Fibroblast of lung (primary cell): ENCODE results near the gene GLRA1. TPM values are rescaled to one million over a fixed set of nuclear protein-coding genes. Genes with fewer than 3 reads are reported as not detected.
"Not testable (repeated sequence)": the region's sequence is repeated elsewhere in the genome, so short reads cannot be mapped to it uniquely, and the experiment has no call there.

ENCODE experiments used
- DNase-seq, 2 donors: peaks; one replicate each; pipeline versions ENCODE4 v3.0.0 to v3.0.0-alpha.2; 2010; ENCODE audit warnings: low read depth in 2 of 2
- H2AFZ ChIP-seq: 2 replicates; pipeline ENCODE4 v1.5.1; 2012; ENCODE audit warnings: low read length, control low read depth, inconsistent platforms
- H3K27ac ChIP-seq: 2 replicates; pipeline ENCODE4 v1.5.1; 2011; ENCODE audit warnings: low read length, control low read depth; ENCODE audit not compliant: insufficient read depth
- H3K27me3 ChIP-seq: 2 replicates; pipeline ENCODE4 v1.5.1; 2011; ENCODE audit warnings: mild to moderate bottlenecking, low read length; ENCODE audit not compliant: control insufficient read depth, insufficient read depth
- H3K36me3 ChIP-seq: 2 replicates; pipeline ENCODE4 v1.5.1; 2011; ENCODE audit warnings: low read length; ENCODE audit not compliant: control insufficient read depth, insufficient read depth
- H3K4me1 ChIP-seq: 2 replicates; pipeline ENCODE4 v1.5.1; 2011; ENCODE audit warnings: low read length; ENCODE audit not compliant: control insufficient read depth, insufficient read depth; ENCODE audit errors: extremely low read depth
- H3K4me2 ChIP-seq: 2 replicates; pipeline ENCODE4 v1.5.1; 2011; ENCODE audit warnings: low read length, control low read depth; ENCODE audit not compliant: insufficient read depth; ENCODE audit errors: extremely low read depth
- H3K4me3 ChIP-seq, 4 experiments: fragments of 200-600 bp in 1 of 4; sonication (generic) in 1 of 4; replicated peaks in 1 of 4; 2 replicates each; pipeline ENCODE4 v1.5.1; 2011 to 2016; ENCODE audit warnings: low read length in 4 of 4, low read depth in 3 of 4, mild to moderate bottlenecking in 3 of 4, control low read depth in 2 of 4, inconsistent platforms in 1 of 4, mixed read lengths in 1 of 4; ENCODE audit not compliant: insufficient read depth in 1 of 4; ENCODE audit errors: control extremely low read depth in 1 of 4
- H3K79me2 ChIP-seq: 2 replicates; pipeline ENCODE4 v1.5.1; 2012; ENCODE audit warnings: mild to moderate bottlenecking, low read length, inconsistent platforms; ENCODE audit not compliant: control insufficient read depth, insufficient read depth
- H3K9ac ChIP-seq: 2 replicates; pipeline ENCODE4 v1.5.1; 2011; ENCODE audit warnings: mild to moderate bottlenecking, low read length, control low read depth; ENCODE audit not compliant: insufficient read depth
- H3K9me3 ChIP-seq: 2 replicates; pipeline ENCODE4 v1.5.1; 2012; ENCODE audit warnings: low read depth, low read length; ENCODE audit not compliant: control insufficient read depth, insufficient read depth
- H4K20me1 ChIP-seq: 2 replicates; pipeline ENCODE4 v1.5.1; 2011; ENCODE audit warnings: low read length; ENCODE audit not compliant: control insufficient read depth, insufficient read depth; ENCODE audit errors: extremely low read depth
- EZH2 ChIP-seq: IDR thresholded peaks from 2 replicates; pipeline ENCODE4 v1.5.1; 2012; ENCODE audit warnings: low read length, control low read depth, mild to moderate bottlenecking; ENCODE audit errors: missing control alignments
- polyA plus RNA-seq, 2 donors: library from polyadenylated mRNA; depleted of rRNA in 1 of 2; stranded (reverse) in 1 of 2; unstranded in 1 of 2; fragments of >200 nt; gene quantifications; 2 replicates each; pipeline ENCODE4 v1.2.1, GENCODE V29; 2011 to 2012; ENCODE audit warnings: missing spikeins in 1 of 2
- total RNA-seq: library from RNA; depleted of rRNA; stranded (reverse); fragments of >200 nt; gene quantifications from 2 replicates; pipeline ENCODE4 v1.2.1, GENCODE V29; 2014
- TF ChIP-seq, protein P1 (sequence below), 2 donors: IDR thresholded peaks in 1 of 2; conservative IDR thresholded peaks in 1 of 2; 1 replicate in 1 of 2; 2 replicates in 1 of 2; pipeline ENCODE4 v1.5.1; 2011 to 2012; ENCODE audit warnings: low read length in 2 of 2, control low read depth in 1 of 2, inconsistent platforms in 1 of 2, low read depth in 1 of 2, mild to moderate bottlenecking in 1 of 2

The GLRA1 gene
- total and polyA plus RNA-seq, 2 donors (not counting 1 experiment from before 2014, with no cell fraction given) = not detected

DNA sequence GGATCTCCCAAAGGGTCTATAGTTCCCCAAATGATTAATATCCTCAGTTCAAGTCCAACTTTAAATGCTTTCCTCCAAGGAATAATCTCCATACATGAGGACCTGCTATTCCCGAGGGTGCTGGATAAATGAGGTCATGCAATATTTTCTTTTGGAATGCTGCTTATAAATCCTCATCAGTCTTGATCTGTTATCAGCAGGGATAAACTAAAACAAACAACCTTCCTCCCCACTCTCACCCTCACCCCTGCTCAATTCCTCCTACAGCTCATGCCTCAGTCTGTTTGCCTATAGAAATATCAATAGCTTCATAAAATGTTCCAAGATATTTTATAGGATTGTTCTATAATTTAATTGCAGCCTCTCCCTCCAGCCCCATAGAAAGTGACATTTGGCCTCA, 61.1 kb downstream of the GLRA1 start:
- Histone ChIP-seq H3K9me3 (no peaks in the 10 kb centered on the region), H3K36me3 (no peaks in the 10 kb centered on the region), H3K4me1 (no peaks in the 10 kb centered on the region), H3K9ac (no peak overlapping the region), H3K79me2 (no peaks in the 10 kb centered on the region), H2AFZ (no peak overlapping the region), H3K4me3 (no peak overlapping the region), H3K27ac (no peak overlapping the region), H4K20me1 (no peaks in the 10 kb centered on the region), H3K4me2 (no peak overlapping the region), H3K27me3 (no peaks in the 10 kb centered on the region)
- DNase-seq = no peak
- TF ChIP-seq, protein P1, sequence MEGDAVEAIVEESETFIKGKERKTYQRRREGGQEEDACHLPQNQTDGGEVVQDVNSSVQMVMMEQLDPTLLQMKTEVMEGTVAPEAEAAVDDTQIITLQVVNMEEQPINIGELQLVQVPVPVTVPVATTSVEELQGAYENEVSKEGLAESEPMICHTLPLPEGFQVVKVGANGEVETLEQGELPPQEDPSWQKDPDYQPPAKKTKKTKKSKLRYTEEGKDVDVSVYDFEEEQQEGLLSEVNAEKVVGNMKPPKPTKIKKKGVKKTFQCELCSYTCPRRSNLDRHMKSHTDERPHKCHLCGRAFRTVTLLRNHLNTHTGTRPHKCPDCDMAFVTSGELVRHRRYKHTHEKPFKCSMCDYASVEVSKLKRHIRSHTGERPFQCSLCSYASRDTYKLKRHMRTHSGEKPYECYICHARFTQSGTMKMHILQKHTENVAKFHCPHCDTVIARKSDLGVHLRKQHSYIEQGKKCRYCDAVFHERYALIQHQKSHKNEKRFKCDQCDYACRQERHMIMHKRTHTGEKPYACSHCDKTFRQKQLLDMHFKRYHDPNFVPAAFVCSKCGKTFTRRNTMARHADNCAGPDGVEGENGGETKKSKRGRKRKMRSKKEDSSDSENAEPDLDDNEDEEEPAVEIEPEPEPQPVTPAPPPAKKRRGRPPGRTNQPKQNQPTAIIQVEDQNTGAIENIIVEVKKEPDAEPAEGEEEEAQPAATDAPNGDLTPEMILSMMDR (conservative IDR thresholded peaks at IDR 0.05 in 1 of 2, IDR thresholded peaks at IDR 0.05 in 1 of 2; ENCODE audit: low read depth in 1 of 2, low read length in 2 of 2) = no peak
- no peak for TF ChIP-seq EZH2

DNA sequence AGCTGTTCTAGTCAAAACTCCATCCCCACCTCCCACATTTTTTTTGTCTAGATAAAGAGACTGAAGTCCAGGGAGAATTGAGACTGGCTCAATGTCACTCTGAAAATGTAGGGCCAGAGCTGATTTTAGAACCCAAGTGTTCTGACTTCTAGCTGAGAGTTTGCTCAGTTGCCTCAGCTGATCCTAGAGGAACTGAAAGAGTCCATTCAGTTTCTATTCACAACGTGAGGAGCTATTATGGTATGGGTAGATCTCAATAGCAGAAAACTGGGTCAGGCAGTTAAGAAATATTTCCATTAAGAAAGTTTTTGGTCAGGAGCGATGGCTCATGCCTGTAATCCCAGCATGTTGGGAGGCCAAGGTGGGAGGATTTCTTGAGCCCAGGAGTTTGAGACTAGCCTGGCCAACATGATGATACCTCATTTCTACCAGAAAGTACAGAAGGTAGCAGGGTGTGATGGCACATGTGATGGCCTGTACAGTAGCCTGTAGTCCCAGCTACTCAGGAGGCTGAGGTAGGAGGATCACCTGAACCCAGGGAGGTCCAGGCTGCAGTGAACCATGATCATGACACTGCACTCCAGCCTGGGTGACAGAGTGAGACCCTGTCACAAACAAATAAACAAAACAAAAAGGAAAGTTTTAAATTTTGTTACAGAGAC, 61.7 kb downstream of the GLRA1 start:
- Histone ChIP-seq H3K4me3 (no peak overlapping the region), H4K20me1 (no peaks in the 10 kb centered on the region), H3K79me2 (no peaks in the 10 kb centered on the region), H3K27ac (no peak overlapping the region), H3K4me1 (no peaks in the 10 kb centered on the region), H3K27me3 (no peaks in the 10 kb centered on the region), H3K4me2 (no peak overlapping the region), H2AFZ (no peak overlapping the region), H3K36me3 (no peaks in the 10 kb centered on the region), H3K9ac (no peak overlapping the region), H3K9me3 (no peaks in the 10 kb centered on the region)
- no peak for DNase-seq
- TF ChIP-seq, protein P1 (conservative IDR thresholded peaks at IDR 0.05 in 1 of 2, IDR thresholded peaks at IDR 0.05 in 1 of 2; ENCODE audit: low read depth in 1 of 2, low read length in 2 of 2) = no peak
- TF ChIP-seq EZH2 = no peak

DNA sequence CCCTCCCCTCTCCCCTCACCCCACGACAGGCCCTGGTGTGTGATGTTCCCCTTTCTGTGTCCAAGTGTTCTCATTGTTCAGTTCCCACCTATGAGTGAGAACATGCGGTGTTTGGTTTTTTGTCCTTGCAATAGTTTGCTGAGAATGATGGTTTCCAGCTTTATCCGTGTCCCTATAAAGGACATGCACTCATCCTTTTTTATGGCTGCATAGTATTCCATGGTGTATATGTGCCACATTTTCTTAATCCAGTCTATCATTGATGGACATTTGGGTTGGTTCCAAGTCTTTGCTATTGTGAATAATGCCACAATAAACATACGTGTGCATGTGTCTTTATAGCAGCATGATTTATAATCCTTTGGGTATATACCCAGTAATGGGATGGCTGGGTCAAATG, 63.8 kb downstream of the GLRA1 start:
- not testable (repeated sequence) for H3K27me3 ChIP-seq, H3K27ac ChIP-seq, DNase-seq, H3K9me3 ChIP-seq, H3K4me1 ChIP-seq, H4K20me1 ChIP-seq, H3K36me3 ChIP-seq, H3K4me2 ChIP-seq, H2AFZ ChIP-seq, H3K9ac ChIP-seq, H3K4me3 ChIP-seq, H3K79me2 ChIP-seq
